HepG2 (cell line): ENCODE measurements around the gene ZNF433. TPM values are rescaled to one million over a fixed set of nuclear protein-coding genes. Genes with fewer than 3 reads are reported as not detected.
A peak's percentile ranks its signal among the peaks of the same experiment; 100 is the strongest.

Experiments used
- AKAP8 ChIP-seq: sonication (generic); formaldehyde crosslinking; IDR thresholded peaks from 2 replicates; pipeline ENCODE4 v1.5.1; 2020; ENCODE audit warnings: mild to moderate bottlenecking, missing genetic modification reagents
- DMAP1 ChIP-seq: IDR thresholded peaks from 2 replicates; pipeline ENCODE4 v1.6.1; 2016
- HIVEP1 ChIP-seq: sonication (generic); formaldehyde crosslinking; IDR thresholded peaks from 2 replicates; pipeline ENCODE4 v1.4.0; 2020; ENCODE audit warnings: mild to moderate bottlenecking, missing genetic modification reagents
- KMT2B ChIP-seq: IDR thresholded peaks from 2 replicates; pipeline ENCODE4 v1.6.1; 2016; ENCODE audit warnings: missing genetic modification reagents, missing compliant biosample characterization
- MIXL1 ChIP-seq: IDR thresholded peaks from 2 replicates; pipeline ENCODE4 v1.6.1; 2016
- MXD3 ChIP-seq: IDR thresholded peaks from 2 replicates; pipeline ENCODE4 v1.6.1; 2016; ENCODE audit warnings: mild to moderate bottlenecking, missing biosample characterization, missing genetic modification reagents
- NCOA2 ChIP-seq: sonication (generic); formaldehyde crosslinking; IDR thresholded peaks from 2 replicates; pipeline ENCODE4 v1.8.0; 2022; ENCODE audit warnings: inconsistent platforms
- NFE2 ChIP-seq: sonication (generic); formaldehyde crosslinking; IDR thresholded peaks from 2 replicates; pipeline ENCODE4 v1.4.0; 2020; ENCODE audit warnings: missing genetic modification reagents
- REPIN1 ChIP-seq: sonication (generic); formaldehyde crosslinking; IDR thresholded peaks from 2 replicates; pipeline ENCODE4 v1.8.0; 2022; ENCODE audit warnings: missing genetic modification reagents, low read depth, mild to moderate bottlenecking, borderline replicate concordance
- SRSF9 ChIP-seq: fragments of 200-400 bp; formaldehyde crosslinking; IDR thresholded peaks from 2 replicates; pipeline ENCODE4 v1.6.1; 2018; ENCODE audit warnings: borderline replicate concordance, mild to moderate bottlenecking, low read depth, low read length; ENCODE audit not compliant: insufficient read depth, poor library complexity, severe bottlenecking
- SRY ChIP-seq: sonication (generic); formaldehyde crosslinking; IDR thresholded peaks from 2 replicates; pipeline ENCODE4 v1.8.0; 2022; ENCODE audit warnings: mild to moderate bottlenecking, missing genetic modification reagents
- ZBTB21 ChIP-seq: sonication (generic); formaldehyde crosslinking; IDR thresholded peaks from 2 replicates; pipeline ENCODE4 v1.4.0; 2020; ENCODE audit warnings: missing genetic modification reagents
- ZBTB44 ChIP-seq: sonication (generic); formaldehyde crosslinking; IDR thresholded peaks from 2 replicates; pipeline ENCODE4 v1.4.0; 2020; ENCODE audit warnings: missing genetic modification reagents
- ZKSCAN5 ChIP-seq: sonication (generic); formaldehyde crosslinking; IDR thresholded peaks from 2 replicates; pipeline ENCODE4 v1.5.1; 2020; ENCODE audit warnings: mild to moderate bottlenecking, missing genetic modification reagents
- ZNF251 ChIP-seq: sonication (generic); formaldehyde crosslinking; IDR thresholded peaks from 2 replicates; pipeline ENCODE4 v1.9.0; 2021; ENCODE audit warnings: mild to moderate bottlenecking, missing genetic modification reagents
- ZNF670 ChIP-seq: sonication (generic); formaldehyde crosslinking; IDR thresholded peaks from 2 replicates; pipeline ENCODE4 v1.8.0; 2022; ENCODE audit warnings: mild to moderate bottlenecking, missing genetic modification reagents, borderline replicate concordance
- ZSCAN29 ChIP-seq: sonication (generic); formaldehyde crosslinking; conservative IDR thresholded peaks from 2 replicates; pipeline ENCODE4 v1.4.0; 2020; ENCODE audit warnings: mild to moderate bottlenecking, missing genetic modification reagents
- polyA plus RNA-seq, 8 experiments: library from polyadenylated mRNA; depleted of rRNA in 3 of 8; stranded (reverse) in 7 of 8; unstranded in 1 of 8; fragments of >200 nt; fragmentation: Illumina TruSeq in 4 of 8; extraction: Trizol in 4 of 8; gene quantifications; 2 replicates each; pipeline versions ENCODE4 v1.2.1 to v1.2.3, GENCODE V29; 2011 to 2016; ENCODE audit warnings: low read depth in 4 of 8, missing spikeins in 1 of 8, mixed read lengths in 1 of 8; ENCODE audit not compliant: insufficient read depth in 1 of 8
- total RNA-seq, 5 experiments: library from RNA; depleted of rRNA; stranded (reverse); fragments of >200 nt; fragmentation: Illumina TruSeq; extraction: Trizol; gene quantifications; 2 replicates each; pipeline ENCODE4 v1.2.3, GENCODE V29; 2016; ENCODE audit warnings: low read depth in 1 of 5
- TF ChIP-seq, protein P1 (sequence below): sonication (generic); formaldehyde crosslinking; IDR thresholded peaks from 2 replicates; pipeline ENCODE4 v1.4.0; 2020; ENCODE audit warnings: missing genetic modification reagents
- TF ChIP-seq, protein P2 (sequence below): sonication (generic); formaldehyde crosslinking; IDR thresholded peaks from 2 replicates; pipeline ENCODE4 v1.4.0; 2020; ENCODE audit warnings: mild to moderate bottlenecking, missing genetic modification reagents, borderline replicate concordance
- TF ChIP-seq, protein P3 (sequence below): sonication (generic); formaldehyde crosslinking; IDR thresholded peaks from 2 replicates; pipeline ENCODE4 v1.8.0; 2022; ENCODE audit warnings: missing genetic modification reagents, mild to moderate bottlenecking, moderate library complexity, borderline replicate concordance

ZNF433 gene
- total and polyA plus RNA-seq, 2 of the 13 experiments (the other 11 are each of a cell fraction or from before 2014, with no cell fraction given) = 1.8 to 4.9 TPM

DNA sequence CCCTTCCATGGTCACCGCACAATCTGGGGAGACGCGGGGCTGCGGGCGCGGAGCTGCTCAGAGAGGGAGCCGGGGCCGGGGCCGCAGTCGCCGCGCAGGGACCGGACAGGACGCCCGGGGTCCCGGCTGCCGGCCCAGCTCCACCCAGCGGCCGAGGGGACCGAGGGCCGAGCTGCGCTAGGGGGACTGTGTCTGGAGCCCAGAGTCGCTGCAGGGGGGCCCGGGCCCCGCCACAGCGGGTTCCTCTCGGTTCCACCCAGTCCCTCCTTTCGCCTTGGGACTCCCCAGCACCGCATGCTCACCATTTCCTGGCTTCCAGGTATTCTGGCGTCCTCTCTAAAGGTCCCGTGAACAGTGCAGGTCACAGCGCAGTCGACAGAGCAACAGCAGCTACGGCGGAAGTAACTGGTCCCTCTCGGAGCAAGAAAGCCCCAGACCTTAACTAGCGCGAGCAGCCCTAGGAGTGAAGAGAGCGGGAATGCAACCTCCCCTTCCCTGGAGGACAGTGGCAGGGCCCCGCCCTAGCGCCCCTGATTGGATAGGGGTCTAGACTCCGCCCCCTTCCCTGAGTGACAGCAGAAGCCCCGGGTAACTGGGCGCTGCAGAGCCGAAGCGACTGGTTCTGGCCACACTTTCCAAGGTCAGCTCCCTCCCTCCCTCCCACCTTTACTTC, 17.2 kb upstream of the ZNF433 start, which contains the start of gene ZNF878 (continued):
- TF ChIP-seq AKAP8 (no peak), SRY (peak; percentile 91), ZNF670 (CRISPR knock-in tag) (no peak), SRSF9 (no peak), REPIN1 (CRISPR knock-in tag) (peak; percentile 75; the same call in 1 of the 2 replicates), NFE2 (no peak), ZSCAN29 (CRISPR knock-in tag) (no peak), MXD3 (CRISPR knock-in tag) (peak; percentile 25; the same call in 1 of the 2 replicates), DMAP1 (CRISPR knock-in tag) (0 out of 2 replicates have a peak, but pooled peaks have one; percentile 46), ZBTB21 (CRISPR knock-in tag) (no peak), ZBTB44 (CRISPR knock-in tag) (no peak), NCOA2 (CRISPR knock-in tag) (peak; percentile 65; the same call in 1 of the 2 replicates), MIXL1 (CRISPR knock-in tag) (peak; percentile 57; the same call in 1 of the 2 replicates), ZKSCAN5 (CRISPR knock-in tag) (0 out of 2 replicates have a peak, but pooled peaks have one; percentile 58), KMT2B (CRISPR knock-in tag) (peak; percentile 79), HIVEP1 (0 out of 2 replicates have a peak, but pooled peaks have one; percentile 43), ZNF251 (CRISPR knock-in tag) (no peak)
- TF ChIP-seq, protein P1, sequence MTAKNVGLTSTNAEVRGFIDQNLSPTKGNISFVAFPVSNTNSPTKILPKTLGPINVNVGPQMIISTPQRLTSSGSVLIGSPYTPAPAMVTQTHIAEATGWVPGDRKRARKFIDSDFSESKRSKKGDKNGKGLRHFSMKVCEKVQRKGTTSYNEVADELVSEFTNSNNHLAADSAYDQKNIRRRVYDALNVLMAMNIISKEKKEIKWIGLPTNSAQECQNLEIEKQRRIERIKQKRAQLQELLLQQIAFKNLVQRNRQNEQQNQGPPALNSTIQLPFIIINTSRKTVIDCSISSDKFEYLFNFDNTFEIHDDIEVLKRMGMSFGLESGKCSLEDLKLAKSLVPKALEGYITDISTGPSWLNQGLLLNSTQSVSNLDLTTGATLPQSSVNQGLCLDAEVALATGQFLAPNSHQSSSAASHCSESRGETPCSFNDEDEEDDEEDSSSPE = peak; percentile 89
- TF ChIP-seq, protein P2, sequence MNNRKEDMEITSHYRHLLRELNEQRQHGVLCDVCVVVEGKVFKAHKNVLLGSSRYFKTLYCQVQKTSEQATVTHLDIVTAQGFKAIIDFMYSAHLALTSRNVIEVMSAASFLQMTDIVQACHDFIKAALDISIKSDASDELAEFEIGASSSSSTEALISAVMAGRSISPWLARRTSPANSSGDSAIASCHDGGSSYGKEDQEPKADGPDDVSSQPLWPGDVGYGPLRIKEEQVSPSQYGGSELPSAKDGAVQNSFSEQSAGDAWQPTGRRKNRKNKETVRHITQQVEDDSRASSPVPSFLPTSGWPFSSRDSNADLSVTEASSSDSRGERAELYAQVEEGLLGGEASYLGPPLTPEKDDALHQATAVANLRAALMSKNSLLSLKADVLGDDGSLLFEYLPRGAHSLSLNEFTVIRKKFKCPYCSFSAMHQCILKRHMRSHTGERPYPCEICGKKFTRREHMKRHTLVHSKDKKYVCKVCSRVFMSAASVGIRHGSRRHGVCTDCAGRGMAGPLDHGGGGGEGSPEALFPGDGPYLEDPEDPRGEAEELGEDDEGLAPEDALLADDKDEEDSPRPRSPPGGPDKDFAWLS (CRISPR knock-in tag) = no peak
- TF ChIP-seq, protein P3, sequence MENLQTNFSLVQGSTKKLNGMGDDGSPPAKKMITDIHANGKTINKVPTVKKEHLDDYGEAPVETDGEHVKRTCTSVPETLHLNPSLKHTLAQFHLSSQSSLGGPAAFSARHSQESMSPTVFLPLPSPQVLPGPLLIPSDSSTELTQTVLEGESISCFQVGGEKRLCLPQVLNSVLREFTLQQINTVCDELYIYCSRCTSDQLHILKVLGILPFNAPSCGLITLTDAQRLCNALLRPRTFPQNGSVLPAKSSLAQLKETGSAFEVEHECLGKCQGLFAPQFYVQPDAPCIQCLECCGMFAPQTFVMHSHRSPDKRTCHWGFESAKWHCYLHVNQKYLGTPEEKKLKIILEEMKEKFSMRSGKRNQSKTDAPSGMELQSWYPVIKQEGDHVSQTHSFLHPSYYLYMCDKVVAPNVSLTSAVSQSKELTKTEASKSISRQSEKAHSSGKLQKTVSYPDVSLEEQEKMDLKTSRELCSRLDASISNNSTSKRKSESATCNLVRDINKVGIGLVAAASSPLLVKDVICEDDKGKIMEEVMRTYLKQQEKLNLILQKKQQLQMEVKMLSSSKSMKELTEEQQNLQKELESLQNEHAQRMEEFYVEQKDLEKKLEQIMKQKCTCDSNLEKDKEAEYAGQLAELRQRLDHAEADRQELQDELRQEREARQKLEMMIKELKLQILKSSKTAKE = 0 out of 2 replicates have a peak, but pooled peaks have one; percentile 25
